ENCODE results near the gene TMBIM1. TPM values are rescaled to one million over a fixed set of nuclear protein-coding genes. Genes with fewer than 3 reads are reported as not detected.

TMBIM1 gene
- total and polyA plus RNA-seq, 4 donors: 92.1 to 258 (median 147) TPM

GRCh38 chr2:218236829-218237228 lies 55.5 kb downstream of the TMBIM1 start:
- peaks cover 31 to 44% (median 40%) of the 10 kb centered on the region in 4 donors for H3K36me3 ChIP-seq (ENCODE audit: control insufficient read depth in 4 of 4, insufficient read depth in 4 of 4, low read length in 4 of 4)
- H3K9ac ChIP-seq (ENCODE audit: insufficient read depth in 1 of 2, low read length in 2 of 2): no peak overlapping the region
- ATAC-seq (ENCODE audit: insufficient read depth, low FRiP score) (no peak), DNase-seq (no peak)
- no peaks in the 10 kb centered on the region for H3K9me3 ChIP-seq (ENCODE audit: control insufficient read depth in 4 of 4, insufficient read depth in 3 of 4, low read length in 3 of 4)
- H3K27ac ChIP-seq (ENCODE audit: low read depth in 1 of 2, low read length in 1 of 2): no peak overlapping the region
- no peak overlapping the region for H3K4me3 ChIP-seq
- 89 to 94% methylated on average over 4 of the region's 4 CpGs for WGBS, 2 donors
- H3K27me3 ChIP-seq (ENCODE audit: control insufficient read depth in 3 of 3, insufficient read depth in 3 of 3, low read length in 2 of 3): no peaks in the 10 kb centered on the region
- no peak for TF ChIP-seq CTCF (IDR thresholded peaks at IDR 0.05; ENCODE audit: control extremely low read depth, extremely low read depth)
- H3K4me1 ChIP-seq (ENCODE audit: control insufficient read depth in 5 of 5, insufficient read depth in 5 of 5, low read length in 5 of 5): peaks cover 0 to 7% (median 2%) of the 10 kb centered on the region in 5 donors

GRCh38 chr2:218235017-218235416 lies 57.3 kb downstream of the TMBIM1 start:
- no peak overlapping the region for H3K27ac ChIP-seq (ENCODE audit: low read depth in 1 of 2, low read length in 1 of 2)
- H3K9ac ChIP-seq (ENCODE audit: insufficient read depth in 1 of 2, low read length in 2 of 2): no peak overlapping the region
- no peak for TF ChIP-seq CTCF (IDR thresholded peaks at IDR 0.05; ENCODE audit: control extremely low read depth, extremely low read depth)
- no peaks in the 10 kb centered on the region for H3K9me3 ChIP-seq (ENCODE audit: control insufficient read depth in 4 of 4, insufficient read depth in 3 of 4, low read length in 3 of 4)
- no peaks in the 10 kb centered on the region for H3K27me3 ChIP-seq (ENCODE audit: control insufficient read depth in 3 of 3, insufficient read depth in 3 of 3, low read length in 2 of 3)
- H3K4me3 ChIP-seq: no peak overlapping the region
- DNase-seq (no peak), ATAC-seq (ENCODE audit: insufficient read depth, low FRiP score) (no peak)
- WGBS, 2 donors: 97 to 100% methylated on average over 2 of the region's 2 CpGs
- peaks cover 38 to 52% (median 43%) of the 10 kb centered on the region in 4 donors for H3K36me3 ChIP-seq (ENCODE audit: control insufficient read depth in 4 of 4, insufficient read depth in 4 of 4, low read length in 4 of 4)
- H3K4me1 ChIP-seq (ENCODE audit: control insufficient read depth in 5 of 5, insufficient read depth in 5 of 5, low read length in 5 of 5): peaks cover 0 to 8% (median 6%) of the 10 kb centered on the region in 5 donors

DNA sequence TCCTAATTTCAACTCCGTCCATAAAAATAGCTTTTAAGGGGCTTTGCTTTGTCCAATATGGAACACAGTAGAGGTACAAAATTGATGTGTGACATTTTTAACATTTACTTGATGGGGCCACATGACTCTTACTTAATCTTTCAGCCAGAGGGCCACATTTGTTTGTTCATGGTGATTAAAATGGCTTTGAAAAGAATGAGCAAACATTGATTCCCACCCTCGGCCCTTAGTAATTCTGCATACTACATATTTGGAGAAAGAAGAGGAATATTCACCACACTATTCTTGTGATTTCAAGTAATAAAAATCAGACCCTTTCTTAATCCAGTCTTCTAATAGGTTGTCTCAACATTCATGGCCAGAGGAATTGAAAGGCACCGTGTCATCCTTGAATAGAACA lies 57.8 kb downstream of the TMBIM1 start:
- H3K9me3 ChIP-seq (ENCODE audit: control insufficient read depth in 4 of 4, insufficient read depth in 3 of 4, low read length in 3 of 4): no peaks in the 10 kb centered on the region
- peaks cover 0 to 11% (median 6%) of the 10 kb centered on the region in 5 donors for H3K4me1 ChIP-seq (ENCODE audit: control insufficient read depth in 5 of 5, insufficient read depth in 5 of 5, low read length in 5 of 5)
- no peak for TF ChIP-seq CTCF (IDR thresholded peaks at IDR 0.05; ENCODE audit: control extremely low read depth, extremely low read depth)
- no peaks in the 10 kb centered on the region for H3K27me3 ChIP-seq (ENCODE audit: control insufficient read depth in 3 of 3, insufficient read depth in 3 of 3, low read length in 2 of 3)
- H3K9ac ChIP-seq (ENCODE audit: insufficient read depth in 1 of 2, low read length in 2 of 2): no peak overlapping the region
- H3K27ac ChIP-seq (ENCODE audit: low read depth in 1 of 2, low read length in 1 of 2): no peak overlapping the region
- peaks cover 38 to 55% (median 43%) of the 10 kb centered on the region in 4 donors for H3K36me3 ChIP-seq (ENCODE audit: control insufficient read depth in 4 of 4, insufficient read depth in 4 of 4, low read length in 4 of 4)
- WGBS, 2 donors: 49 to 58% methylated on average over 3 of the region's 3 CpGs
- no peak for ATAC-seq (ENCODE audit: insufficient read depth, low FRiP score)
- no peak for DNase-seq
- H3K4me3 ChIP-seq: no peak overlapping the region

GRCh38 chr2:218233543-218233942 lies 58.8 kb downstream of the TMBIM1 start:
- no peaks in the 10 kb centered on the region for H3K9me3 ChIP-seq (ENCODE audit: control insufficient read depth in 4 of 4, insufficient read depth in 3 of 4, low read length in 3 of 4)
- no peak for ATAC-seq (ENCODE audit: insufficient read depth, low FRiP score)
- H3K4me3 ChIP-seq: no peak overlapping the region
- no peak overlapping the region for H3K9ac ChIP-seq (ENCODE audit: insufficient read depth in 1 of 2, low read length in 2 of 2)
- 87 to 96% methylated on average over 4 of the region's 4 CpGs for WGBS, 2 donors
- peaks cover 0 to 15% (median 6%) of the 10 kb centered on the region in 5 donors for H3K4me1 ChIP-seq (ENCODE audit: control insufficient read depth in 5 of 5, insufficient read depth in 5 of 5, low read length in 5 of 5)
- peaks cover 33 to 53% (median 38%) of the 10 kb centered on the region in 4 donors for H3K36me3 ChIP-seq (ENCODE audit: control insufficient read depth in 4 of 4, insufficient read depth in 4 of 4, low read length in 4 of 4)
- DNase-seq: no peak
- TF ChIP-seq CTCF (IDR thresholded peaks at IDR 0.05; ENCODE audit: control extremely low read depth, extremely low read depth): no peak
- H3K27ac ChIP-seq (ENCODE audit: low read depth in 1 of 2, low read length in 1 of 2): no peak overlapping the region
- H3K27me3 ChIP-seq (ENCODE audit: control insufficient read depth in 3 of 3, insufficient read depth in 3 of 3, low read length in 2 of 3): no peaks in the 10 kb centered on the region
